Measurements from ENCODE around the gene B4GAT1. TPM values are rescaled to one million over a fixed set of nuclear protein-coding genes. Genes with fewer than 3 reads are reported as not detected.

B4GAT1 gene
- total RNA-seq, 1 donor from 2014 or later, result 25.2 TPM

DNA sequence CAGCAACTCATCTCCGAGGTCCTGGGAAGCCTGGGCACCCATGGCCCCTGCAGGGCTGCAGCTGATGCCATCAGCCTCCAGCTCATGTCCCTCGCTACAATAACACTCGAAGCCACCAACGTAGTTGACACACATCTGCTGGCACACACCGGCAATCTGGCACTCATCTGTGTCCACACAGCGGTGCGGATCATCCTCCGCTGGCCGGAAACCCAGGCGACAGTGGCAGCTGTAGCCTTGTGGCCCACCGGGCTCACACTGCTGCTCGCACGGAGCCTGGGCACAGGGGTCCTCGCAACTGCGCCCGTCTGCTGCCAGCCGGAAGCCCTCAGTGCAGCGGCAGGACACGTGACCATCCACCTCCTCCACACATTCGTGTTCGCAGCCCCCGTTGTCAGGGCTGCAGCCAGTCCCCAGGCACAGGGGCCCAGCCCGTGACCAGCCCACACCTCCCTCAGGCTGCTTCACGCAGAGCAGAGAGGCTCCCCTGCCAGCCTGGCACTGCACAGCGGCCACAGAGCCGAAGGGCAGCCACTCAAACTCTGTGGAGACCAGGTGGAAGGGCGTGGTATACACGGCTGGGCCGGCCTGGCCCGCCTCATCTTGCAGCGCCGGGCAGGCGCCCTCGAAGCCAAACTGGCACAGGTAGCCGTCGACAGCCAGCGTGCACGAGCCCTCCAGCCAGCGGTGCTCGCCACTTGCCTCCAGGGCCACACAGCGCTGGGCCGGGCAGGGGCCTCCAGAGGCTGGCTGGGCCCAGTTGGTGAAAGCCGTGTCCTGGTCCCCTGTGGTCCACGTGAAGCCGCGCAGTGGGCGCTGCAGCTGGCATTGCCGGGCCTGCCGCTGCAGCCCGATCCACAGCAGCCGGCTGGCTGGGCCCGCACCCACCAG, 31.3 kb downstream of the B4GAT1 start:
- no peak overlapping the region for H3K4me3 Mint-ChIP-seq (ENCODE audit: unreplicated experiment)
- Histone ChIP-seq H3K4me2 (ENCODE audit: low read length) (peak overlapping the region; percentile 81), H3K27ac (ENCODE audit: low read depth, low read length) (peak overlapping the region; percentile 50)

DNA sequence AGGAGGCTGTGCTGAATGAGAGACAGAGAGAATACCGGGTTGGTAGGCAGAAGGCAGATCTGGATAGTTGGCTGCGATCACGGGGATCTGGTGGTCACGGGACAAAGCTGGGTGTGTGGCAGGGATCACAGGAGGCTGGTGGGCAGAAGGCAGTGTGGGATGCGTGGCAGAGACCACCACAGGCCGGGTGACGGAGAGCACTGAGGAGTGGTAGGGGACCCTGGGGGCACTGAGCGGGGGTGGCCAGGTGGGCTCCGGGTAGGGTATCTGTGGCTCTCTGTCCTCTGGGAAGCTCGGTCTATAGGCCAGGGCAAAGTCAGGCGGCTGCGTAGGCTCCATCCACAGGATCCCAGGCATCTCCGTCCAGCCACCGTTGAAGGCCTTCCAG, 31.9 kb downstream of the B4GAT1 start:
- TF ChIP-seq EZH2 (IDR thresholded peaks at IDR 0.05; ENCODE audit: insufficient read depth, low read length), result no peak
- TF ChIP-seq, protein P1, sequence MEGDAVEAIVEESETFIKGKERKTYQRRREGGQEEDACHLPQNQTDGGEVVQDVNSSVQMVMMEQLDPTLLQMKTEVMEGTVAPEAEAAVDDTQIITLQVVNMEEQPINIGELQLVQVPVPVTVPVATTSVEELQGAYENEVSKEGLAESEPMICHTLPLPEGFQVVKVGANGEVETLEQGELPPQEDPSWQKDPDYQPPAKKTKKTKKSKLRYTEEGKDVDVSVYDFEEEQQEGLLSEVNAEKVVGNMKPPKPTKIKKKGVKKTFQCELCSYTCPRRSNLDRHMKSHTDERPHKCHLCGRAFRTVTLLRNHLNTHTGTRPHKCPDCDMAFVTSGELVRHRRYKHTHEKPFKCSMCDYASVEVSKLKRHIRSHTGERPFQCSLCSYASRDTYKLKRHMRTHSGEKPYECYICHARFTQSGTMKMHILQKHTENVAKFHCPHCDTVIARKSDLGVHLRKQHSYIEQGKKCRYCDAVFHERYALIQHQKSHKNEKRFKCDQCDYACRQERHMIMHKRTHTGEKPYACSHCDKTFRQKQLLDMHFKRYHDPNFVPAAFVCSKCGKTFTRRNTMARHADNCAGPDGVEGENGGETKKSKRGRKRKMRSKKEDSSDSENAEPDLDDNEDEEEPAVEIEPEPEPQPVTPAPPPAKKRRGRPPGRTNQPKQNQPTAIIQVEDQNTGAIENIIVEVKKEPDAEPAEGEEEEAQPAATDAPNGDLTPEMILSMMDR (IDR thresholded peaks at IDR 0.05; ENCODE audit: insufficient read depth, low read depth, low read length), result no peak
- no peak overlapping the region for H3K4me3 Mint-ChIP-seq (ENCODE audit: unreplicated experiment)
- Histone ChIP-seq H3K4me1 (ENCODE audit: insufficient read depth, low read length) (peaks cover 53% of the 10 kb centered on the region), H4K20me1 (ENCODE audit: insufficient read depth, low read length) (peaks cover 15% of the 10 kb centered on the region), H3K79me2 (ENCODE audit: insufficient read depth, low read length) (peaks cover 32% of the 10 kb centered on the region), H3K9me3 (ENCODE audit: insufficient read depth, low read depth, low read length) (no peaks in the 10 kb centered on the region), H2AFZ (ENCODE audit: low read depth, low read length) (no peak overlapping the region), H3K9ac (ENCODE audit: low read length) (peak overlapping the region; percentile 80), H3K36me3 (ENCODE audit: insufficient read depth, low read length) (no peaks in the 10 kb centered on the region), H3K27me3 (ENCODE audit: insufficient read depth, low read length) (no peaks in the 10 kb centered on the region), H3K27ac (ENCODE audit: low read depth, low read length) (no peak overlapping the region), H3K4me3 (ENCODE audit: insufficient read depth, low read depth, low read length) (peak overlapping the region; percentile 48), H3K4me2 (ENCODE audit: low read length) (peak overlapping the region; percentile 81)
- H3K36me3 Mint-ChIP-seq (ENCODE audit: low read depth, unreplicated experiment), result peaks cover 8% of the 10 kb centered on the region
- peaks cover 2% of the 10 kb centered on the region for H3K27me3 Mint-ChIP-seq (ENCODE audit: low read depth, unreplicated experiment)
- H3K9me3 Mint-ChIP-seq (ENCODE audit: unreplicated experiment), result peaks cover 14% of the 10 kb centered on the region
- H3K4me1 Mint-ChIP-seq (ENCODE audit: low read depth, unreplicated experiment), result peaks cover 34% of the 10 kb centered on the region
- FAIRE-seq, result no peak
- DNase-seq (ENCODE audit: low read depth), result no peak
- H3K27ac Mint-ChIP-seq (ENCODE audit: unreplicated experiment), result no peak overlapping the region

More for the DNA sequence above, 31.3 kb downstream of the B4GAT1 start:
- peaks cover 32% of the 10 kb centered on the region for H3K79me2 ChIP-seq (ENCODE audit: insufficient read depth, low read length)
- H3K4me1 ChIP-seq (ENCODE audit: insufficient read depth, low read length), result peaks cover 53% of the 10 kb centered on the region
- TF ChIP-seq, protein P1 (IDR thresholded peaks at IDR 0.05; ENCODE audit: insufficient read depth, low read depth, low read length), result no peak
- TF ChIP-seq EZH2 (IDR thresholded peaks at IDR 0.05; ENCODE audit: insufficient read depth, low read length), result no peak
- Mint-ChIP-seq H3K4me1 (ENCODE audit: low read depth, unreplicated experiment) (peaks cover 34% of the 10 kb centered on the region), H3K9me3 (ENCODE audit: unreplicated experiment) (peaks cover 16% of the 10 kb centered on the region), H3K36me3 (ENCODE audit: low read depth, unreplicated experiment) (peaks cover 8% of the 10 kb centered on the region), H3K27me3 (ENCODE audit: low read depth, unreplicated experiment) (peaks cover 2% of the 10 kb centered on the region), H3K27ac (ENCODE audit: unreplicated experiment) (no peak overlapping the region)
- H2AFZ ChIP-seq (ENCODE audit: low read depth, low read length), result no peak overlapping the region
- peaks cover 15% of the 10 kb centered on the region for H4K20me1 ChIP-seq (ENCODE audit: insufficient read depth, low read length)
- no peaks in the 10 kb centered on the region for H3K9me3 ChIP-seq (ENCODE audit: insufficient read depth, low read depth, low read length)
- FAIRE-seq (no peak), DNase-seq (ENCODE audit: low read depth) (no peak)
- H3K4me3 ChIP-seq (ENCODE audit: insufficient read depth, low read depth, low read length), result peak overlapping the region; percentile 48
- H3K27me3 ChIP-seq (ENCODE audit: insufficient read depth, low read length), result no peaks in the 10 kb centered on the region
- H3K9ac ChIP-seq (ENCODE audit: low read length), result peak overlapping the region; percentile 80
- H3K36me3 ChIP-seq (ENCODE audit: insufficient read depth, low read length), result no peaks in the 10 kb centered on the region

Measured in astrocyte (in vitro differentiated cells and primary cell).